HepG2 (cell line): ENCODE measurements around the gene NLE1. TPM values are rescaled to one million over a fixed set of nuclear protein-coding genes. Genes with fewer than 3 reads are reported as not detected.

Source experiments
- KLF12 ChIP-seq: sonication (generic); formaldehyde crosslinking; IDR thresholded peaks from 2 replicates; pipeline ENCODE4 v1.4.0; 2020; ENCODE audit warnings: missing genetic modification reagents, borderline replicate concordance
- MAFG ChIP-seq: sonication (generic); formaldehyde crosslinking; IDR thresholded peaks from 2 replicates; pipeline ENCODE4 v1.5.1; 2020; ENCODE audit warnings: mild to moderate bottlenecking, missing genetic modification reagents
- MYNN ChIP-seq: sonication (generic); formaldehyde crosslinking; IDR thresholded peaks from 2 replicates; pipeline ENCODE4 v1.4.0; 2020; ENCODE audit warnings: mild to moderate bottlenecking, low read depth, missing genetic modification reagents
- RBFOX2 ChIP-seq: fragments of 200-400 bp; formaldehyde crosslinking; IDR thresholded peaks from 2 replicates; pipeline ENCODE4 v1.6.1; 2017; ENCODE audit warnings: low read depth, mild to moderate bottlenecking, low read length
- ZNF10 ChIP-seq: sonication (generic); formaldehyde crosslinking; IDR thresholded peaks from 2 replicates; pipeline ENCODE4 v1.4.0; 2020; ENCODE audit warnings: mild to moderate bottlenecking, low read depth, missing genetic modification reagents, borderline replicate concordance
- ZNF30 ChIP-seq: sonication (generic); formaldehyde crosslinking; IDR thresholded peaks from 2 replicates; pipeline ENCODE4 v1.5.0; 2020; ENCODE audit warnings: mild to moderate bottlenecking, missing genetic modification reagents
- ZNF33B ChIP-seq: sonication (generic); formaldehyde crosslinking; IDR thresholded peaks from 2 replicates; pipeline ENCODE4 v1.5.1; 2020; ENCODE audit warnings: mild to moderate bottlenecking, missing genetic modification reagents
- ZNF672 ChIP-seq: sonication (generic); formaldehyde crosslinking; IDR thresholded peaks from 2 replicates; pipeline ENCODE4 v1.8.1; 2022; ENCODE audit warnings: missing genetic modification reagents
- ZNF7 ChIP-seq: IDR thresholded peaks from 2 replicates; pipeline ENCODE4 v1.6.1; 2016; ENCODE audit warnings: missing biosample characterization, missing genetic modification reagents
- polyA plus RNA-seq, 8 experiments: library from polyadenylated mRNA; depleted of rRNA in 3 of 8; stranded (reverse) in 7 of 8; unstranded in 1 of 8; fragments of >200 nt; fragmentation: Illumina TruSeq in 4 of 8; extraction: Trizol in 4 of 8; gene quantifications; 2 replicates each; pipeline versions ENCODE4 v1.2.1 to v1.2.3, GENCODE V29; 2011 to 2016; ENCODE audit warnings: low read depth in 4 of 8, missing spikeins in 1 of 8, mixed read lengths in 1 of 8; ENCODE audit not compliant: insufficient read depth in 1 of 8
- total RNA-seq, 5 experiments: library from RNA; depleted of rRNA; stranded (reverse); fragments of >200 nt; fragmentation: Illumina TruSeq; extraction: Trizol; gene quantifications; 2 replicates each; pipeline ENCODE4 v1.2.3, GENCODE V29; 2016; ENCODE audit warnings: low read depth in 1 of 5
- TF ChIP-seq, protein P1 (sequence below): sonication (generic); formaldehyde crosslinking; IDR thresholded peaks from 2 replicates; pipeline ENCODE4 v1.4.0; 2020; ENCODE audit warnings: missing genetic modification reagents
- TF ChIP-seq, protein P2 (sequence below), 2 experiments: fragments of 450-650 bp in 1 of 2; sonication (generic) in 1 of 2; formaldehyde crosslinking in 1 of 2; IDR thresholded peaks; 2 replicates each; pipeline versions ENCODE4 v1.6.1 to v1.8.0; 2016 to 2022; ENCODE audit warnings: antibody characterized with exemption in 1 of 2, mild to moderate bottlenecking in 1 of 2, missing genetic modification reagents in 1 of 2
- TF ChIP-seq, protein P3 (sequence below): sonication (generic); formaldehyde crosslinking; IDR thresholded peaks from 2 replicates; pipeline ENCODE4 v1.5.1; 2020; ENCODE audit warnings: mild to moderate bottlenecking, missing genetic modification reagents, moderate library complexity
- TF ChIP-seq, protein P4 (sequence below): sonication (generic); formaldehyde crosslinking; IDR thresholded peaks from 2 replicates; pipeline ENCODE4 v1.4.0; 2020; ENCODE audit warnings: mild to moderate bottlenecking, missing genetic modification reagents
- TF ChIP-seq, protein P5 (sequence below): IDR thresholded peaks from 2 replicates; pipeline ENCODE4 v1.6.1; 2016; ENCODE audit warnings: low read depth, borderline replicate concordance

Gene NLE1
- total and polyA plus RNA-seq, 2 of the 13 experiments (the other 11 are each of a cell fraction or from before 2014, with no cell fraction given) = 20.3 to 34.5 TPM

DNA sequence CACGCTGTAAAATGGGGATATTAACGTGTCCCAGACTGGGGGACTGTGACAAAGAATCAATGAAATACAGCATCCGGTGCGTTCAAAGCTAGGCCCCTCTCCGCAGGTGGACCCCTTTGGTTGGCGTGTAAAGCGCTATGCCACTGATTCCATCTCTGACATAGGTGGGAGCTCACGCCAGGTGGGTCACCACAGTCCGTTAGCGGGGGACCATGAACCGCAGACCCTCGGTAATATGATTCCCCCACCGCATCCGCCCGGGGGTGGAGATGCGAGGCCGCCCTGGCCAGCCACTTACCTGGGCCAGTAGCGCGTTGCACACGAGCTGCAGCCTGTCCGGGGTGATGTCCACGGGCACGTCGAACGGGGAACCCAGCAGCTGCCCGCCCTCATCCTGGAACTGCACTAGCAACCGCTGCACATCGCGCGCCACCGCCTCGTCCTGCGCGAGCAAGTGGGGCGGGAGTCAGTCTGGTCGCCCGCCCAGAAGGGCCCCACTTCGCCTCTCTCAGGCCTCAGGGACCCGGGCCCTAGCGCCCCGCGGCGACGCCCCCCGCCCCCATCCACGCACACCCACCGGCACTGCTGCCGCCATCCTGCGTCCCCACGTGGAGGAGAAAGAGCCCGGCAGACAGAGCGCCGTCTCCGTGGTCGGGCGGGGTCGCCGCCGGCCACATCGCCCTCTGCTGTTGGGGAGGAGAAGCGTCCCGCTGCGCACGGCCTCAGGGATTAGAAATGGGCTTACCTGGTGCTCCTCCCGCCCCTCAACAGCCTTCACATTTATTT, at the start of gene NLE1 (continued):
- no peak; the same call in 1 of the 2 replicates for TF ChIP-seq ZNF33B (CRISPR knock-in tag)
- no peak; the same call in 1 of the 2 replicates for TF ChIP-seq MYNN (CRISPR knock-in tag)
- TF ChIP-seq, protein P1, sequence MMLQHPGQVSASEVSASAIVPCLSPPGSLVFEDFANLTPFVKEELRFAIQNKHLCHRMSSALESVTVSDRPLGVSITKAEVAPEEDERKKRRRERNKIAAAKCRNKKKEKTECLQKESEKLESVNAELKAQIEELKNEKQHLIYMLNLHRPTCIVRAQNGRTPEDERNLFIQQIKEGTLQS (CRISPR knock-in tag) = no peak; the same call in 1 of the 2 replicates
- TF ChIP-seq ZNF7 (CRISPR knock-in tag) = no peak
- TF ChIP-seq ZNF10 (CRISPR knock-in tag) = no peak
- peak; percentile 87; the same call in 1 of the 2 replicates for TF ChIP-seq KLF12
- TF ChIP-seq, protein P2, sequence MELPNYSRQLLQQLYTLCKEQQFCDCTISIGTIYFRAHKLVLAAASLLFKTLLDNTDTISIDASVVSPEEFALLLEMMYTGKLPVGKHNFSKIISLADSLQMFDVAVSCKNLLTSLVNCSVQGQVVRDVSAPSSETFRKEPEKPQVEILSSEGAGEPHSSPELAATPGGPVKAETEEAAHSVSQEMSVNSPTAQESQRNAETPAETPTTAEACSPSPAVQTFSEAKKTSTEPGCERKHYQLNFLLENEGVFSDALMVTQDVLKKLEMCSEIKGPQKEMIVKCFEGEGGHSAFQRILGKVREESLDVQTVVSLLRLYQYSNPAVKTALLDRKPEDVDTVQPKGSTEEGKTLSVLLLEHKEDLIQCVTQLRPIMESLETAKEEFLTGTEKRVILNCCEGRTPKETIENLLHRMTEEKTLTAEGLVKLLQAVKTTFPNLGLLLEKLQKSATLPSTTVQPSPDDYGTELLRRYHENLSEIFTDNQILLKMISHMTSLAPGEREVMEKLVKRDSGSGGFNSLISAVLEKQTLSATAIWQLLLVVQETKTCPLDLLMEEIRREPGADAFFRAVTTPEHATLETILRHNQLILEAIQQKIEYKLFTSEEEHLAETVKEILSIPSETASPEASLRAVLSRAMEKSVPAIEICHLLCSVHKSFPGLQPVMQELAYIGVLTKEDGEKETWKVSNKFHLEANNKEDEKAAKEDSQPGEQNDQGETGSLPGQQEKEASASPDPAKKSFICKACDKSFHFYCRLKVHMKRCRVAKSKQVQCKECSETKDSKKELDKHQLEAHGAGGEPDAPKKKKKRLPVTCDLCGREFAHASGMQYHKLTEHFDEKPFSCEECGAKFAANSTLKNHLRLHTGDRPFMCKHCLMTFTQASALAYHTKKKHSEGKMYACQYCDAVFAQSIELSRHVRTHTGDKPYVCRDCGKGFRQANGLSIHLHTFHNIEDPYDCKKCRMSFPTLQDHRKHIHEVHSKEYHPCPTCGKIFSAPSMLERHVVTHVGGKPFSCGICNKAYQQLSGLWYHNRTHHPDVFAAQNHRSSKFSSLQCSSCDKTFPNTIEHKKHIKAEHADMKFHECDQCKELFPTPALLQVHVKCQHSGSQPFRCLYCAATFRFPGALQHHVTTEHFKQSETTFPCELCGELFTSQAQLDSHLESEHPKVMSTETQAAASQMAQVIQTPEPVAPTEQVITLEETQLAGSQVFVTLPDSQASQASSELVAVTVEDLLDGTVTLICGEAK (IDR thresholded peaks at IDR 0.05) = no peak
- TF ChIP-seq, protein P2 (CRISPR knock-in tag; IDR thresholded peaks at IDR 0.05) = no peak; the same call in 1 of the 2 replicates
- TF ChIP-seq, protein P3, sequence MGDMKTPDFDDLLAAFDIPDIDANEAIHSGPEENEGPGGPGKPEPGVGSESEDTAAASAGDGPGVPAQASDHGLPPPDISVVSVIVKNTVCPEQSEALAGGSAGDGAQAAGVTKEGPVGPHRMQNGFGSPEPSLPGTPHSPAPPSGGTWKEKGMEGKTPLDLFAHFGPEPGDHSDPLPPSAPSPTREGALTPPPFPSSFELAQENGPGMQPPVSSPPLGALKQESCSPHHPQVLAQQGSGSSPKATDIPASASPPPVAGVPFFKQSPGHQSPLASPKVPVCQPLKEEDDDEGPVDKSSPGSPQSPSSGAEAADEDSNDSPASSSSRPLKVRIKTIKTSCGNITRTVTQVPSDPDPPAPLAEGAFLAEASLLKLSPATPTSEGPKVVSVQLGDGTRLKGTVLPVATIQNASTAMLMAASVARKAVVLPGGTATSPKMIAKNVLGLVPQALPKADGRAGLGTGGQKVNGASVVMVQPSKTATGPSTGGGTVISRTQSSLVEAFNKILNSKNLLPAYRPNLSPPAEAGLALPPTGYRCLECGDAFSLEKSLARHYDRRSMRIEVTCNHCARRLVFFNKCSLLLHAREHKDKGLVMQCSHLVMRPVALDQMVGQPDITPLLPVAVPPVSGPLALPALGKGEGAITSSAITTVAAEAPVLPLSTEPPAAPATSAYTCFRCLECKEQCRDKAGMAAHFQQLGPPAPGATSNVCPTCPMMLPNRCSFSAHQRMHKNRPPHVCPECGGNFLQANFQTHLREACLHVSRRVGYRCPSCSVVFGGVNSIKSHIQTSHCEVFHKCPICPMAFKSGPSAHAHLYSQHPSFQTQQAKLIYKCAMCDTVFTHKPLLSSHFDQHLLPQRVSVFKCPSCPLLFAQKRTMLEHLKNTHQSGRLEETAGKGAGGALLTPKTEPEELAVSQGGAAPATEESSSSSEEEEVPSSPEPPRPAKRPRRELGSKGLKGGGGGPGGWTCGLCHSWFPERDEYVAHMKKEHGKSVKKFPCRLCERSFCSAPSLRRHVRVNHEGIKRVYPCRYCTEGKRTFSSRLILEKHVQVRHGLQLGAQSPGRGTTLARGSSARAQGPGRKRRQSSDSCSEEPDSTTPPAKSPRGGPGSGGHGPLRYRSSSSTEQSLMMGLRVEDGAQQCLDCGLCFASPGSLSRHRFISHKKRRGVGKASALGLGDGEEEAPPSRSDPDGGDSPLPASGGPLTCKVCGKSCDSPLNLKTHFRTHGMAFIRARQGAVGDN = peak; percentile 92
- TF ChIP-seq RBFOX2 = peak; percentile 94
- TF ChIP-seq, protein P4, sequence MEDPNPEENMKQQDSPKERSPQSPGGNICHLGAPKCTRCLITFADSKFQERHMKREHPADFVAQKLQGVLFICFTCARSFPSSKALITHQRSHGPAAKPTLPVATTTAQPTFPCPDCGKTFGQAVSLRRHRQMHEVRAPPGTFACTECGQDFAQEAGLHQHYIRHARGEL (CRISPR knock-in tag) = peak; percentile 68; the same call in 1 of the 2 replicates
- TF ChIP-seq, protein P5, sequence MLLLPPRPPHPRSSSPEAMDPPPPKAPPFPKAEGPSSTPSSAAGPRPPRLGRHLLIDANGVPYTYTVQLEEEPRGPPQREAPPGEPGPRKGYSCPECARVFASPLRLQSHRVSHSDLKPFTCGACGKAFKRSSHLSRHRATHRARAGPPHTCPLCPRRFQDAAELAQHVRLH = peak; percentile 72; the same call in 1 of the 2 replicates
- no peak for TF ChIP-seq ZNF672 (CRISPR knock-in tag)
- 0 out of 2 replicates have a peak, but pooled peaks have one; percentile 32 for TF ChIP-seq ZNF30
- TF ChIP-seq MAFG = no peak
